H9 (cell line): ENCODE results near the gene MUC21. TPM values are rescaled to one million over a fixed set of nuclear protein-coding genes. Genes with fewer than 3 reads are reported as not detected.
A peak's percentile ranks its signal among the peaks of the same experiment; 100 is the strongest.

Experiments used
- DNase-seq: peaks from one replicate; pipeline ENCODE4 v3.0.0-alpha.2; 2017
- H2AFZ ChIP-seq: one replicate; pipeline ENCODE4 v1.6.1; 2013; ENCODE audit warnings: mild to moderate bottlenecking, low read length, control low read depth, moderate library complexity
- H2AK5ac ChIP-seq: 2 replicates; pipeline ENCODE4 v1.6.1; 2013; ENCODE audit warnings: low read length, control low read depth, mixed read lengths; ENCODE audit not compliant: insufficient read length
- H2BK120ac ChIP-seq: one replicate; pipeline ENCODE4 v1.6.1; 2013; ENCODE audit warnings: low read depth, mild to moderate bottlenecking, low read length, control low read depth, inconsistent platforms; ENCODE audit not compliant: poor library complexity, severe bottlenecking
- H2BK12ac ChIP-seq: 2 replicates; pipeline ENCODE4 v1.6.1; 2013; ENCODE audit warnings: low read length, control low read depth, mixed read lengths, low read depth; ENCODE audit not compliant: insufficient read length
- H2BK15ac ChIP-seq: 2 replicates; pipeline ENCODE4 v1.6.1; 2013; ENCODE audit warnings: low read depth, low read length, control low read depth
- H2BK20ac ChIP-seq: one replicate; pipeline ENCODE4 v1.6.1; 2013; ENCODE audit warnings: low read depth, mild to moderate bottlenecking, low read length, control low read depth, inconsistent platforms; ENCODE audit not compliant: poor library complexity, severe bottlenecking
- H2BK5ac ChIP-seq: 2 replicates; pipeline ENCODE4 v1.6.1; 2013; ENCODE audit warnings: low read length, control low read depth, mixed read lengths; ENCODE audit not compliant: insufficient read length
- H3K14ac ChIP-seq: 2 replicates; pipeline ENCODE4 v1.6.1; 2013; ENCODE audit warnings: low read length, control low read depth; ENCODE audit not compliant: insufficient read depth
- H3K18ac ChIP-seq: 2 replicates; pipeline ENCODE4 v1.6.1; 2013; ENCODE audit warnings: low read depth, mild to moderate bottlenecking, mixed read lengths, low read length, control low read depth; ENCODE audit not compliant: insufficient read length
- H3K23ac ChIP-seq: 2 replicates; pipeline ENCODE4 v1.6.1; 2013; ENCODE audit warnings: low read length, control low read depth, mixed read lengths, low read depth; ENCODE audit not compliant: insufficient read length
- H3K23me2 ChIP-seq: 2 replicates; pipeline ENCODE4 v1.6.1; 2013; ENCODE audit warnings: low read depth, mild to moderate bottlenecking, mixed read lengths, low read length, control low read depth; ENCODE audit not compliant: insufficient read length, poor library complexity, severe bottlenecking
- H3K27ac ChIP-seq: 2 replicates; pipeline ENCODE4 v1.5.1; 2013; ENCODE audit warnings: low read length, control low read depth, mixed read lengths, low read depth; ENCODE audit not compliant: insufficient read length
- H3K27me3 ChIP-seq: 2 replicates; pipeline ENCODE4 v1.6.1; 2013; ENCODE audit warnings: low read length, control low read depth, inconsistent platforms; ENCODE audit not compliant: insufficient read depth
- H3K4ac ChIP-seq: 2 replicates; pipeline ENCODE4 v1.6.1; 2013; ENCODE audit warnings: low read depth, mild to moderate bottlenecking, control low read depth, inconsistent platforms, low read length, moderate library complexity
- H3K4me1 ChIP-seq: 2 replicates; pipeline ENCODE4 v1.6.1; 2013; ENCODE audit warnings: low read length, control low read depth, inconsistent platforms; ENCODE audit not compliant: insufficient read depth
- H3K4me2 ChIP-seq: 2 replicates; pipeline ENCODE4 v1.6.1; 2013; ENCODE audit warnings: low read length, control low read depth, mixed read lengths; ENCODE audit not compliant: insufficient read length, insufficient read depth
- H3K56ac ChIP-seq: 2 replicates; pipeline ENCODE4 v1.6.1; 2013; ENCODE audit warnings: low read depth, mild to moderate bottlenecking, mixed read lengths, low read length, control low read depth; ENCODE audit not compliant: insufficient read length
- H3K79me1 ChIP-seq: 2 replicates; pipeline ENCODE4 v1.6.1; 2013; ENCODE audit warnings: low read depth, mild to moderate bottlenecking, moderate library complexity, low read length, control low read depth, inconsistent platforms; ENCODE audit not compliant: insufficient read depth, poor library complexity, severe bottlenecking
- H3K79me2 ChIP-seq: 2 replicates; pipeline ENCODE4 v1.6.1; 2013; ENCODE audit warnings: low read length, control low read depth, inconsistent platforms; ENCODE audit not compliant: insufficient read depth
- H3K9ac ChIP-seq: 2 replicates; pipeline ENCODE4 v1.6.1; 2013; ENCODE audit warnings: low read length, control low read depth, mixed read lengths; ENCODE audit not compliant: insufficient read length; ENCODE audit errors: extremely low read depth
- H3K9me3 ChIP-seq: one replicate; pipeline ENCODE4 v1.6.1; 2013; ENCODE audit warnings: low read depth, low read length, inconsistent platforms; ENCODE audit not compliant: control insufficient read depth
- H3T11ph ChIP-seq: one replicate; pipeline ENCODE4 v1.6.1; 2013; ENCODE audit warnings: mild to moderate bottlenecking, low read length, control low read depth, inconsistent platforms
- H4K20me1 ChIP-seq: one replicate; pipeline ENCODE4 v1.6.1; 2013; ENCODE audit not compliant: control insufficient read depth, insufficient read length, insufficient read depth
- H4K5ac ChIP-seq: 2 replicates; pipeline ENCODE4 v1.6.1; 2013; ENCODE audit warnings: low read depth, mild to moderate bottlenecking, mixed read lengths, low read length, control low read depth; ENCODE audit not compliant: insufficient read length
- H4K8ac ChIP-seq: replicated peaks from 2 replicates; pipeline ENCODE4 v1.6.1; 2013; ENCODE audit warnings: low read length, control low read depth, mixed read lengths, low read depth; ENCODE audit not compliant: insufficient read length
- H4K91ac ChIP-seq: 2 replicates; pipeline ENCODE4 v1.6.1; 2013; ENCODE audit warnings: low read depth, mild to moderate bottlenecking, moderate library complexity, mixed read lengths, low read length, control low read depth; ENCODE audit not compliant: insufficient read length
- H3K27ac Mint-ChIP-seq, 3 experiments: 2 replicates in 2 of 3; 3 replicates in 1 of 3; pipeline ENCODE4 v1.8.0; 2020 to 2021; ENCODE audit warnings: mixed read lengths in 3 of 3, mild to moderate bottlenecking in 1 of 3, moderate library complexity in 1 of 3
- H3K27me3 Mint-ChIP-seq: 2 replicates; pipeline ENCODE4 v1.8.0; 2021; ENCODE audit warnings: low read depth, mild to moderate bottlenecking, moderate library complexity, mixed read lengths
- H3K36me3 Mint-ChIP-seq, 3 experiments: 2 replicates in 2 of 3; 3 replicates in 1 of 3; pipeline ENCODE4 v1.8.0; 2020 to 2021; ENCODE audit warnings: low read depth in 3 of 3, mixed read lengths in 3 of 3; ENCODE audit not compliant: insufficient read depth in 1 of 3
- H3K4me1 Mint-ChIP-seq, 2 experiments: 2 replicates each; pipeline ENCODE4 v1.8.0; 2020; ENCODE audit warnings: mixed read lengths in 2 of 2
- H3K4me3 Mint-ChIP-seq, 2 experiments: 2 replicates in 1 of 2; 3 replicates in 1 of 2; pipeline ENCODE4 v1.8.0; 2020 to 2021; ENCODE audit warnings: mild to moderate bottlenecking in 2 of 2, mixed read lengths in 2 of 2, moderate library complexity in 1 of 2
- H3K9me3 Mint-ChIP-seq, 2 experiments: 2 replicates in 1 of 2; 3 replicates in 1 of 2; pipeline ENCODE4 v1.8.0; 2020; ENCODE audit warnings: mild to moderate bottlenecking in 2 of 2, mixed read lengths in 2 of 2, moderate library complexity in 1 of 2
- WGBS: extraction: QIAGEN DNeasy Blood & Tissue Kit; methylation state at CpG from one replicate; pipeline ENCODE4 v1.1.7; 2013; ENCODE audit warnings: missing lambda C conversion rate, low lambda C conversion rate, mixed read lengths; ENCODE audit not compliant: insufficient read length; ENCODE audit errors: extremely low coverage; 5-methylcytosine and 5-hydroxymethylcytosine counted together
- total RNA-seq: library from RNA; stranded (reverse); gene quantifications from 2 replicates; pipeline ENCODE4 v1.2.1, GENCODE V29; 2021
- TF ChIP-seq, protein P1 (sequence below): fragments of 200-600 bp; sonication (generic); conservative IDR thresholded peaks from 3 replicates; pipeline ENCODE4 v1.8.0; 2021; ENCODE audit warnings: antibody characterized with exemption, mild to moderate bottlenecking

The MUC21 gene
- total RNA-seq, 1 experiment from 2014 or later: not detected

DNA sequence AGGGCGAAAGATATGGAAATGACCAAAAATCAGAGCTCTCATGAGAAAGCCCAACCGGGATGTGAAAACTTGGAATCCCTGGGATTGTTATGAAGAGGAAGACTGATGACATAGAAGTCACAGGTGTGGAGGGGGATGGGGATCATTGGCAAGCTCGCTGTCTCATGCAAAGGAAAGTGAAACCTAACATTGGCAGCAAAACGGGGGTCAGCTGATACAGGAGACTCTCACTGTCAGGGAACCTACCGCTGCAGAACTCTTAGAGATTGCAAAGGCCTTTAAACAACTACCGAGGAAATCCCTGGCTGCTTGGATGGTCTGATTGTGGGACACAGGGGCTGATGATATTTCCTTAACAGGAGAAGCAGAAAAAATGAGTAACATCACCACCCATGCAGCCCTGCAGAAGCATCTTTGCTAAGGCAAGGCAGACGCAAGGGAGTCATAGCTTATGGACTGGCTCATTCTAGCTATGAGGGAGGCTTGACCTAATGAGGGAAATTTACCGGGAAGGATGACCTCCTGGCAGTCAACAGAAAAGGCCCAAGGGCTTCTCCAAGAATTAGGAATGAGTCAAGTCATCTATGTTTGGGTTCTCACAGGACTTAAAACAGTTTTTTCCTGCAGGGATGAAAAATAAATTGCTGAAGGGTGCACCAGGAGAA, 7.0 kb downstream of the MUC21 start:
- no peaks in the 10 kb centered on the region for H3K79me1 ChIP-seq

More for the DNA sequence above, 7.0 kb downstream of the MUC21 start:
- no peak overlapping the region for H3K56ac ChIP-seq
- H2BK12ac ChIP-seq: no peak overlapping the region
- TF ChIP-seq, protein P1, sequence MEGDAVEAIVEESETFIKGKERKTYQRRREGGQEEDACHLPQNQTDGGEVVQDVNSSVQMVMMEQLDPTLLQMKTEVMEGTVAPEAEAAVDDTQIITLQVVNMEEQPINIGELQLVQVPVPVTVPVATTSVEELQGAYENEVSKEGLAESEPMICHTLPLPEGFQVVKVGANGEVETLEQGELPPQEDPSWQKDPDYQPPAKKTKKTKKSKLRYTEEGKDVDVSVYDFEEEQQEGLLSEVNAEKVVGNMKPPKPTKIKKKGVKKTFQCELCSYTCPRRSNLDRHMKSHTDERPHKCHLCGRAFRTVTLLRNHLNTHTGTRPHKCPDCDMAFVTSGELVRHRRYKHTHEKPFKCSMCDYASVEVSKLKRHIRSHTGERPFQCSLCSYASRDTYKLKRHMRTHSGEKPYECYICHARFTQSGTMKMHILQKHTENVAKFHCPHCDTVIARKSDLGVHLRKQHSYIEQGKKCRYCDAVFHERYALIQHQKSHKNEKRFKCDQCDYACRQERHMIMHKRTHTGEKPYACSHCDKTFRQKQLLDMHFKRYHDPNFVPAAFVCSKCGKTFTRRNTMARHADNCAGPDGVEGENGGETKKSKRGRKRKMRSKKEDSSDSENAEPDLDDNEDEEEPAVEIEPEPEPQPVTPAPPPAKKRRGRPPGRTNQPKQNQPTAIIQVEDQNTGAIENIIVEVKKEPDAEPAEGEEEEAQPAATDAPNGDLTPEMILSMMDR: no peak
- WGBS: no CpG with 5 or more reads among the region's 8 CpGs
- Mint-ChIP-seq H3K9me3 (peaks cover 10% of the 10 kb centered on the region in 2 experiments; a peak in 4 of 5 replicates), H3K4me1 (peaks cover 11 to 12% of the 10 kb centered on the region in 2 experiments), H3K4me3 (no peak overlapping the region), H3K27ac (peak overlapping the region in 1 of 3 experiments; percentile 0; a peak in 1 of 7 replicates), H3K36me3 (peaks cover 2 to 7% (median 7%) of the 10 kb centered on the region in 3 experiments), H3K27me3 (peaks cover 5% of the 10 kb centered on the region; the same call in 1 of the 2 replicates)
- H3K9ac ChIP-seq: no peak overlapping the region
- no peak overlapping the region for H4K91ac ChIP-seq
- no peak overlapping the region for H3K23ac ChIP-seq
- H4K5ac ChIP-seq: no peak overlapping the region
- H4K8ac ChIP-seq: no peak overlapping the region
- no peaks in the 10 kb centered on the region for H4K20me1 ChIP-seq
- H3K14ac ChIP-seq: no peak overlapping the region
- no peak overlapping the region for H3K4ac ChIP-seq
- no peak overlapping the region for H2BK120ac ChIP-seq
- H2BK20ac ChIP-seq: no peak overlapping the region
- H2AK5ac ChIP-seq: no peak overlapping the region
- H2BK5ac ChIP-seq: no peak overlapping the region
- H3K27me3 ChIP-seq: no peaks in the 10 kb centered on the region
- no peak overlapping the region for H2AFZ ChIP-seq
- H3K23me2 ChIP-seq: no peaks in the 10 kb centered on the region
- no peaks in the 10 kb centered on the region for H3K79me2 ChIP-seq
- H3K27ac ChIP-seq: no peak overlapping the region
- no peak overlapping the region for H3T11ph ChIP-seq
- no peak overlapping the region for H2BK15ac ChIP-seq
- H3K18ac ChIP-seq: no peak overlapping the region
- DNase-seq: peak; percentile 31
- H3K4me2 ChIP-seq: no peak overlapping the region
- H3K4me1 ChIP-seq: no peaks in the 10 kb centered on the region; the same call in 1 of the 2 replicates
- no peaks in the 10 kb centered on the region for H3K9me3 ChIP-seq
